GM10248 (cell line): Measurements from ENCODE around the gene ADAT1.
A peak's percentile ranks its signal among the peaks of the same experiment; 100 is the strongest.

Experiments
- CTCF ChIA-PET: fragments of 300-600 bp; sonication (Branson Sonifier 250); formaldehyde crosslinking; extraction: SDS; loops from one replicate; lab custom pipeline; 2021; ENCODE audit warnings: antibody characterized with exemption; lab: Yijun Ruan, JAX
- POLR2A ChIA-PET: fragments of 350-650 bp; sonication (Branson Sonifier 250); formaldehyde crosslinking; extraction: SDS; loops from one replicate; lab custom pipeline; 2020; ENCODE audit warnings: antibody characterized with exemption; lab: Yijun Ruan, JAX
- DNase-seq: peaks from one replicate; pipeline ENCODE4 v3.0.0; 2012; ENCODE audit errors: extremely low spot score
- CTCF ChIP-seq: IDR thresholded peaks from 2 replicates; pipeline ENCODE4 v1.5.1; 2012; ENCODE audit warnings: mild to moderate bottlenecking, low read depth; ENCODE audit errors: extremely low read depth, missing control alignments, control extremely low read depth

The ADAT1 gene

GRCh38 chr16:75626806-75627205, 3.7 kb upstream of the ADAT1 start:
- ChIA-PET CTCF (interaction anchor here (1.0 to 2.0 kb wide), 3 partner anchors 15 to 137 kb away, joined by 3 to 5 read pairs (median 4); no protein-coding TSS in a partner anchor), POLR2A (no interaction called here)
- no peak for TF ChIP-seq CTCF
- DNase-seq, result no peak

- no peak for TF ChIP-seq CTCF
- no peak for DNase-seq
- ChIA-PET CTCF (interaction anchor here (1.2 kb wide), 1 partner anchor 20 kb away, joined by 3 read pairs; no protein-coding TSS in a partner anchor), POLR2A (no interaction called here)
Observed at GRCh38 chr16:75624921-75625334, 1.8 kb upstream of the ADAT1 start.

- peak; percentile 41 for DNase-seq
- ChIA-PET POLR2A (interaction anchor here (0.6 kb wide), 2 partner anchors 184 to 234 kb away, joined by 3 to 5 read pairs; no protein-coding TSS in a partner anchor), CTCF (interaction anchor here (0.8 to 4.6 kb wide), 24 partner anchors 8 to 157 kb away, joined by 3 to 33 read pairs (median 4); partner anchors contain the start of genes KARS1, TERF2IP and TMEM170A)
Observed at GRCh38 chr16:75621170-75621477, 2.0 kb downstream of the ADAT1 start.

GRCh38 chr16:75620326-75621169, 2.5 kb downstream of the ADAT1 start:
- CTCF ChIA-PET, result interaction anchor here (0.7 to 4.6 kb wide), 17 partner anchors 8 to 156 kb away, joined by 3 to 33 read pairs (median 4); partner anchors contain the start of genes KARS1, TERF2IP and TMEM170A
- POLR2A ChIA-PET, result interaction anchor here (0.6 kb wide), 1 partner anchor 183 kb away, joined by 5 read pairs; no protein-coding TSS in a partner anchor
- TF ChIP-seq CTCF, result no peak
- no peak for DNase-seq

More at GRCh38 chr16:75621170-75621477, 2.0 kb downstream of the ADAT1 start:
- peak; percentile 57 for TF ChIP-seq CTCF

- POLR2A ChIA-PET, result no interaction called here
- no peak for DNase-seq
- no peak for TF ChIP-seq CTCF
- CTCF ChIA-PET, result interaction anchor here (0.9 to 4.6 kb wide), 8 partner anchors 9 to 153 kb away, joined by 3 to 33 read pairs (median 4); no protein-coding TSS in a partner anchor
Observed at GRCh38 chr16:75618780-75619179, 4.3 kb downstream of the ADAT1 start.

- no peak for DNase-seq
- ChIA-PET POLR2A (no interaction called here), CTCF (interaction anchor here (1.6 kb wide), 1 partner anchor 11 kb away, joined by 6 read pairs; no protein-coding TSS in a partner anchor)
- TF ChIP-seq CTCF, result no peak
Observed at GRCh38 chr16:75617121-75617520, 6.0 kb downstream of the ADAT1 start.
